Mucosa of stomach (tissue), 1 donor: ENCODE results near the gene NME3.

Source experiments
- H3K27me3 ChIP-seq: one replicate; pipeline ENCODE4 v1.7.0; 2013; ENCODE audit warnings: mild to moderate bottlenecking, low read length; ENCODE audit not compliant: control insufficient read depth, insufficient read depth
- H3K36me3 ChIP-seq: one replicate; pipeline ENCODE4 v1.7.0; 2013; ENCODE audit warnings: low read length; ENCODE audit not compliant: control insufficient read depth, insufficient read depth
- H3K4me1 ChIP-seq: one replicate; pipeline ENCODE4 v1.7.0; 2013; ENCODE audit warnings: mild to moderate bottlenecking, low read length; ENCODE audit not compliant: control insufficient read depth, insufficient read depth
- H3K4me3 ChIP-seq: one replicate; pipeline ENCODE4 v1.7.0; 2013; ENCODE audit warnings: low read length
- H3K9ac ChIP-seq: one replicate; pipeline ENCODE4 v1.7.0; 2013; ENCODE audit warnings: mild to moderate bottlenecking, low read length, moderate library complexity
- H3K9me3 ChIP-seq: one replicate; pipeline ENCODE4 v1.7.0; 2013; ENCODE audit warnings: mild to moderate bottlenecking, low read length, moderate library complexity; ENCODE audit not compliant: control insufficient read depth
- donor health status: Pancreatic carcinoma.

The NME3 gene

GRCh38 chr16:1784977-1785845 is 13.9 kb upstream of the NME3 start:
- no peaks in the 10 kb centered on the region for H3K9me3 ChIP-seq
- no peaks in the 10 kb centered on the region for H3K36me3 ChIP-seq
- peaks cover 9% of the 10 kb centered on the region for H3K4me1 ChIP-seq
- H3K27me3 ChIP-seq = no peaks in the 10 kb centered on the region
- H3K4me3 ChIP-seq = no peak overlapping the region
- H3K9ac ChIP-seq = no peak overlapping the region

GRCh38 chr16:1782408-1783264 is 11.3 kb upstream of the NME3 start, which contains the start of the genes NUBP2 and SPSB3:
NUBP2 (plus strand) TSS chr16:1782960; CDS start chr16:1783021, 61 bp downstream.
SPSB3 (minus strand) TSS chr16:1782571; CDS start chr16:1781483, 1,088 bp downstream.
- H3K4me1 ChIP-seq = peaks cover 9% of the 10 kb centered on the region

GRCh38 chr16:1781758-1782407 is 10.5 kb upstream of the NME3 start:
- Histone ChIP-seq H3K9me3 (no peaks in the 10 kb centered on the region), H3K4me3 (peak overlapping the region; percentile 41), H3K36me3 (no peaks in the 10 kb centered on the region), H3K4me1 (peaks cover 9% of the 10 kb centered on the region), H3K27me3 (no peaks in the 10 kb centered on the region), H3K9ac (peak overlapping the region; percentile 62)

More at GRCh38 chr16:1782408-1783264, 11.3 kb upstream of the NME3 start, which contains the start of the genes NUBP2 and SPSB3:
- H3K9me3 ChIP-seq = no peaks in the 10 kb centered on the region
- H3K27me3 ChIP-seq = no peaks in the 10 kb centered on the region
- H3K36me3 ChIP-seq = no peaks in the 10 kb centered on the region
- H3K4me3 ChIP-seq = peak within 1 kb of the TSS; percentile 51
- peak within 1 kb of the TSS; percentile 73 for H3K9ac ChIP-seq

- Histone ChIP-seq H3K36me3 (no peaks in the 10 kb centered on the region), H3K9me3 (no peaks in the 10 kb centered on the region), H3K4me1 (peaks cover 9% of the 10 kb centered on the region), H3K4me3 (peak overlapping the region; percentile 41), H3K27me3 (no peaks in the 10 kb centered on the region), H3K9ac (peak overlapping the region; percentile 62)
Measured at GRCh38 chr16:1781254-1781653, 9.9 kb upstream of the NME3 start.

- H3K27me3 ChIP-seq = no peaks in the 10 kb centered on the region
- no peak overlapping the region for H3K9ac ChIP-seq
- peaks cover 9% of the 10 kb centered on the region for H3K4me1 ChIP-seq
- no peaks in the 10 kb centered on the region for H3K9me3 ChIP-seq
- H3K36me3 ChIP-seq = no peaks in the 10 kb centered on the region
- no peak overlapping the region for H3K4me3 ChIP-seq
Measured at GRCh38 chr16:1780677-1781072, 9.3 kb upstream of the NME3 start.

GRCh38 chr16:1779741-1780676 is 8.7 kb upstream of the NME3 start:
- Histone ChIP-seq H3K4me1 (peaks cover 9% of the 10 kb centered on the region), H3K36me3 (no peaks in the 10 kb centered on the region), H3K4me3 (no peak overlapping the region), H3K9ac (no peak overlapping the region), H3K27me3 (no peaks in the 10 kb centered on the region), H3K9me3 (no peaks in the 10 kb centered on the region)

GRCh38 chr16:1779234-1779701 is 7.9 kb upstream of the NME3 start:
- no peak overlapping the region for H3K9ac ChIP-seq

GRCh38 chr16:1778200-1779179 is 7.1 kb upstream of the NME3 start:
- H3K9me3 ChIP-seq = no peaks in the 10 kb centered on the region
- H3K4me1 ChIP-seq = peaks cover 20% of the 10 kb centered on the region
- no peak overlapping the region for H3K4me3 ChIP-seq
- H3K36me3 ChIP-seq = no peaks in the 10 kb centered on the region
- H3K27me3 ChIP-seq = no peaks in the 10 kb centered on the region
- no peak overlapping the region for H3K9ac ChIP-seq

More at GRCh38 chr16:1779234-1779701, 7.9 kb upstream of the NME3 start:
- Histone ChIP-seq H3K4me3 (no peak overlapping the region), H3K9me3 (no peaks in the 10 kb centered on the region), H3K27me3 (no peaks in the 10 kb centered on the region), H3K4me1 (peaks cover 14% of the 10 kb centered on the region), H3K36me3 (no peaks in the 10 kb centered on the region)

- no peak overlapping the region for H3K4me3 ChIP-seq
- no peaks in the 10 kb centered on the region for H3K27me3 ChIP-seq
- no peaks in the 10 kb centered on the region for H3K36me3 ChIP-seq
- H3K9ac ChIP-seq = no peak overlapping the region
- peaks cover 20% of the 10 kb centered on the region for H3K4me1 ChIP-seq
- H3K9me3 ChIP-seq = no peaks in the 10 kb centered on the region
Measured at GRCh38 chr16:1777375-1778199, 6.2 kb upstream of the NME3 start.
